PC-9 (cell line): ENCODE results near the gene PSORS1C1.
"Not testable (repeated sequence)": the region's sequence is repeated elsewhere in the genome, so short reads cannot be mapped to it uniquely, and the experiment has no call there.

Experiments
- CTCF ChIP-seq: fragments of 200-600 bp; sonication (generic); conservative IDR thresholded peaks from 2 replicates; pipeline ENCODE4 v1.6.1; 2017; ENCODE audit warnings: mixed run types, antibody characterized with exemption, mild to moderate bottlenecking, moderate library complexity
- EZH2 ChIP-seq: fragments of 200-600 bp; sonication (generic); IDR thresholded peaks from 2 replicates; pipeline ENCODE4 v1.8.0; 2017; ENCODE audit warnings: antibody characterized with exemption, low read depth

GRCh38 chr6:31067891-31068668 lies 46.5 kb upstream of the PSORS1C1 start:
- TF ChIP-seq CTCF, EZH2: not testable (repeated sequence)
